ENCODE measurements around the gene DMRTB1. TPM values are rescaled to one million over a fixed set of nuclear protein-coding genes. Genes with fewer than 3 reads are reported as not detected.

The DMRTB1 gene
- total and polyA plus RNA-seq, 9 of the 15 experiments (the other 6 are each of a cell fraction or from before 2014, with no cell fraction given), result 0.06 to 0.35 (median 0.13) TPM; not detected in 3

GRCh38 chr1:53409695-53410094, 49.5 kb upstream of the DMRTB1 start:
- POLR2A ChIA-PET, result interaction anchor here (0.5 kb wide), 1 partner anchor 55 kb away, joined by 4 read pairs; no protein-coding TSS in a partner anchor
- no peak overlapping the region for H2AFZ ChIP-seq (ENCODE audit: low read depth, low read length)
- WGBS (ENCODE audit: insufficient coverage, low coverage, missing lambda C conversion rate), result 3% methylated on average over 6 of the region's 6 CpGs

GRCh38 chr1:53410100-53410541, 49.1 kb upstream of the DMRTB1 start:
- H2AFZ ChIP-seq (ENCODE audit: low read depth, low read length), result no peak overlapping the region
- H3K4me1 ChIP-seq (replicated peaks in 1 of 2; ENCODE audit: control insufficient read depth in 2 of 2, insufficient read depth in 2 of 2, low read length in 2 of 2), result no peaks in the 10 kb centered on the region; a peak in 1 of 5 replicates
- H3K9me1 ChIP-seq (ENCODE audit: control insufficient read depth, insufficient read depth, low read length), result no peaks in the 10 kb centered on the region
- H3K9me3 ChIP-seq (replicated peaks; ENCODE audit: control insufficient read depth, insufficient read depth, low read depth, low read length), result no peaks in the 10 kb centered on the region
- ChIA-PET POLR2A (interaction anchor here (0.6 kb wide), 1 partner anchor 30 kb away, joined by 3 read pairs; no protein-coding TSS in a partner anchor), CTCF (ENCODE audit: low intra/inter-chr PET ratio) (no interaction called here)
- intact Hi-C loops (cut with micrococcal nuclease) (no loop called here), in situ Hi-C loops (cut with MboI) (no loop called here)
- no peak for DNase-seq (ENCODE audit: extremely low read depth in 1 of 4, low spot score in 3 of 4)
- peaks cover 8% of the 10 kb centered on the region for H4K20me1 ChIP-seq (replicated peaks; ENCODE audit: control insufficient read depth, insufficient read depth, low read length)
- BruUV-seq (replicated peaks), result no TSS peak
- H3K79me2 ChIP-seq (ENCODE audit: control insufficient read depth, insufficient read depth, low read length), result no peaks in the 10 kb centered on the region
- H3K27ac ChIP-seq (ENCODE audit: extremely low read depth, low read depth, low read length), result no peak overlapping the region
- TF ChIP-seq MEIS2 (IDR thresholded peaks at IDR 0.05; ENCODE audit: partially characterized antibody), result peak; percentile 5
- TF ChIP-seq, protein P1, sequence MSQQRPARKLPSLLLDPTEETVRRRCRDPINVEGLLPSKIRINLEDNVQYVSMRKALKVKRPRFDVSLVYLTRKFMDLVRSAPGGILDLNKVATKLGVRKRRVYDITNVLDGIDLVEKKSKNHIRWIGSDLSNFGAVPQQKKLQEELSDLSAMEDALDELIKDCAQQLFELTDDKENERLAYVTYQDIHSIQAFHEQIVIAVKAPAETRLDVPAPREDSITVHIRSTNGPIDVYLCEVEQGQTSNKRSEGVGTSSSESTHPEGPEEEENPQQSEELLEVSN (IDR thresholded peaks at IDR 0.05; ENCODE audit: borderline replicate concordance in 1 of 2, extremely low read depth in 1 of 2, insufficient read depth in 1 of 2, insufficient read length in 1 of 2, low read depth in 1 of 2, low read length in 1 of 2, poor library complexity in 1 of 2, severe bottlenecking in 1 of 2), result peak in 1 of 2 experiments; percentile 4
- no peak for TF ChIP-seq TSC22D4 (tag; IDR thresholded peaks at IDR 0.05)
- WGBS (ENCODE audit: insufficient coverage, low coverage, missing lambda C conversion rate), result 2% methylated on average over 12 of the region's 12 CpGs
- no peak overlapping the region for H3K4me2 ChIP-seq (ENCODE audit: insufficient read depth, low read length)
- H3K27me3 ChIP-seq (ENCODE audit: control insufficient read depth in 2 of 2, insufficient read depth in 2 of 2, low read length in 2 of 2), result peaks cover 63 to 84% of the 10 kb centered on the region in 2 experiments
- no peak overlapping the region for H3K4me3 ChIP-seq
- H3K36me3 ChIP-seq (ENCODE audit: control insufficient read depth, insufficient read depth, low read length), result no peaks in the 10 kb centered on the region
- ATAC-seq, result peak; percentile 66
- no peak for FAIRE-seq
- no peak overlapping the region for H3K9ac ChIP-seq (ENCODE audit: insufficient read depth in 1 of 2, low read depth in 2 of 2, low read length in 2 of 2)

More at GRCh38 chr1:53409695-53410094, 49.5 kb upstream of the DMRTB1 start:
- ATAC-seq (peak; percentile 35), DNase-seq (ENCODE audit: extremely low read depth in 1 of 4, low spot score in 3 of 4) (no peak), FAIRE-seq (no peak)
- Histone ChIP-seq H3K4me2 (ENCODE audit: insufficient read depth, low read length) (no peak overlapping the region), H3K4me3 (no peak overlapping the region), H3K9me3 (replicated peaks; ENCODE audit: control insufficient read depth, insufficient read depth, low read depth, low read length) (no peaks in the 10 kb centered on the region), H3K79me2 (ENCODE audit: control insufficient read depth, insufficient read depth, low read length) (no peaks in the 10 kb centered on the region), H3K4me1 (replicated peaks in 1 of 2; ENCODE audit: control insufficient read depth in 2 of 2, insufficient read depth in 2 of 2, low read length in 2 of 2) (no peaks in the 10 kb centered on the region), H3K9me1 (ENCODE audit: control insufficient read depth, insufficient read depth, low read length) (no peaks in the 10 kb centered on the region), H4K20me1 (replicated peaks; ENCODE audit: control insufficient read depth, insufficient read depth, low read length) (peaks cover 8% of the 10 kb centered on the region), H3K9ac (ENCODE audit: insufficient read depth in 1 of 2, low read depth in 2 of 2, low read length in 2 of 2) (no peak overlapping the region), H3K27me3 (ENCODE audit: control insufficient read depth in 2 of 2, insufficient read depth in 2 of 2, low read length in 2 of 2) (peaks cover 63 to 81% of the 10 kb centered on the region in 2 experiments), H3K36me3 (ENCODE audit: control insufficient read depth, insufficient read depth, low read length) (no peaks in the 10 kb centered on the region), H3K27ac (ENCODE audit: extremely low read depth, low read depth, low read length) (no peak overlapping the region)
- CTCF ChIA-PET (ENCODE audit: low intra/inter-chr PET ratio), result no interaction called here
- no TSS peak for BruUV-seq (replicated peaks)
- in situ Hi-C loops (cut with MboI), result no loop called here
- no peak for TF ChIP-seq TAF7 (tag; IDR thresholded peaks at IDR 0.05)
- no peak for TF ChIP-seq NFXL1 (CRISPR knock-in tag; IDR thresholded peaks at IDR 0.05)
- intact Hi-C loops (cut with micrococcal nuclease), result no loop called here

All from K562 (cell line).